Stimulated activated memory B cell treated with anti-CD40 and anti-IgM and Interleukin-4, amounts not matched to agents 10 μg/mL and 1 μg/mL and 100 μg/mL, for 72 hours (primary cell): ENCODE measurements around the gene TRIM42.

Experiments
- ATAC-seq: fragments of 150-1000 bp; cut with Tn5 transposase; 2 replicates; pipeline ENCODE4 v1.10.0; 2021
- H3K27ac Mint-ChIP-seq: one replicate; pipeline ENCODE4 v1.8.0; 2022; ENCODE audit warnings: mild to moderate bottlenecking, mixed read lengths
- H3K27me3 Mint-ChIP-seq: one replicate; pipeline ENCODE4 v1.8.0; 2022; ENCODE audit warnings: mixed read lengths
- H3K36me3 Mint-ChIP-seq: one replicate; pipeline ENCODE4 v1.8.0; 2022; ENCODE audit warnings: mixed read lengths
- H3K4me1 Mint-ChIP-seq: one replicate; pipeline ENCODE4 v1.8.0; 2022; ENCODE audit warnings: mixed read lengths
- H3K4me3 Mint-ChIP-seq: one replicate; pipeline ENCODE4 v1.8.0; 2022; ENCODE audit warnings: mild to moderate bottlenecking, moderate library complexity, mixed read lengths
- H3K9me3 Mint-ChIP-seq: one replicate; pipeline ENCODE4 v1.8.0; 2022; ENCODE audit warnings: mixed read lengths

The TRIM42 gene

GRCh38 chr3:140726066-140726465 is 48.2 kb downstream of the TRIM42 start:
- H3K27me3 Mint-ChIP-seq, result peaks cover 8% of the 10 kb centered on the region
- peaks cover 3% of the 10 kb centered on the region for H3K9me3 Mint-ChIP-seq
- H3K4me1 Mint-ChIP-seq, result no peaks in the 10 kb centered on the region
- no peaks in the 10 kb centered on the region for H3K36me3 Mint-ChIP-seq
- no peak overlapping the region for H3K4me3 Mint-ChIP-seq
- ATAC-seq, result no peak
- no peak overlapping the region for H3K27ac Mint-ChIP-seq

- Mint-ChIP-seq H3K27me3 (no peaks in the 10 kb centered on the region), H3K4me1 (no peaks in the 10 kb centered on the region), H3K9me3 (no peaks in the 10 kb centered on the region), H3K4me3 (no peak overlapping the region), H3K36me3 (no peaks in the 10 kb centered on the region), H3K27ac (no peak overlapping the region)
- ATAC-seq, result no peak
Measured at GRCh38 chr3:140727886-140728285, 50.0 kb downstream of the TRIM42 start.

GRCh38 chr3:140731440-140732119 is 53.7 kb downstream of the TRIM42 start:
- no peaks in the 10 kb centered on the region for H3K36me3 Mint-ChIP-seq
- H3K9me3 Mint-ChIP-seq, result no peaks in the 10 kb centered on the region
- H3K27ac Mint-ChIP-seq, result no peak overlapping the region
- peaks cover 13% of the 10 kb centered on the region for H3K27me3 Mint-ChIP-seq
- no peak overlapping the region for H3K4me3 Mint-ChIP-seq
- H3K4me1 Mint-ChIP-seq, result no peaks in the 10 kb centered on the region
- ATAC-seq, result no peak

- Mint-ChIP-seq H3K27ac (no peak overlapping the region), H3K4me3 (no peak overlapping the region), H3K4me1 (no peaks in the 10 kb centered on the region), H3K27me3 (peaks cover 25% of the 10 kb centered on the region), H3K9me3 (no peaks in the 10 kb centered on the region), H3K36me3 (no peaks in the 10 kb centered on the region)
- ATAC-seq, result no peak
Measured at GRCh38 chr3:140733623-140734022, 55.8 kb downstream of the TRIM42 start.

- no peak overlapping the region for H3K27ac Mint-ChIP-seq
- no peak overlapping the region for H3K4me3 Mint-ChIP-seq
- H3K4me1 Mint-ChIP-seq, result no peaks in the 10 kb centered on the region
- H3K27me3 Mint-ChIP-seq, result peaks cover 25% of the 10 kb centered on the region
- no peak for ATAC-seq
- H3K9me3 Mint-ChIP-seq, result no peaks in the 10 kb centered on the region
- no peaks in the 10 kb centered on the region for H3K36me3 Mint-ChIP-seq
Measured at GRCh38 chr3:140736863-140737460, 59.1 kb downstream of the TRIM42 start.

GRCh38 chr3:140742116-140742515 is 64.3 kb downstream of the TRIM42 start:
- Mint-ChIP-seq H3K4me3 (no peak overlapping the region), H3K4me1 (no peaks in the 10 kb centered on the region), H3K27ac (no peak overlapping the region), H3K9me3 (peaks cover 3% of the 10 kb centered on the region), H3K27me3 (peaks cover 22% of the 10 kb centered on the region), H3K36me3 (no peaks in the 10 kb centered on the region)
- no peak for ATAC-seq

GRCh38 chr3:140748171-140748570 is 70.3 kb downstream of the TRIM42 start:
- H3K4me1 Mint-ChIP-seq, result no peaks in the 10 kb centered on the region
- H3K27me3 Mint-ChIP-seq, result peaks cover 26% of the 10 kb centered on the region
- no peak for ATAC-seq
- no peak overlapping the region for H3K4me3 Mint-ChIP-seq
- H3K36me3 Mint-ChIP-seq, result no peaks in the 10 kb centered on the region
- H3K27ac Mint-ChIP-seq, result no peak overlapping the region
- H3K9me3 Mint-ChIP-seq, result peaks cover 3% of the 10 kb centered on the region

GRCh38 chr3:140748903-140749302 is 71.0 kb downstream of the TRIM42 start:
- H3K9me3 Mint-ChIP-seq, result peaks cover 3% of the 10 kb centered on the region
- no peaks in the 10 kb centered on the region for H3K4me1 Mint-ChIP-seq
- ATAC-seq, result no peak
- H3K27ac Mint-ChIP-seq, result no peak overlapping the region
- H3K36me3 Mint-ChIP-seq, result no peaks in the 10 kb centered on the region
- peaks cover 26% of the 10 kb centered on the region for H3K27me3 Mint-ChIP-seq
- no peak overlapping the region for H3K4me3 Mint-ChIP-seq
